ENCODE measurements around the gene DCTN4.

- no peak for TF ChIP-seq POLR2A (IDR thresholded peaks at IDR 0.05; ENCODE audit: low read length)
- TF ChIP-seq GATA1 (IDR thresholded peaks at IDR 0.05; ENCODE audit: low read depth, low read length) = no peak
These were observed 82.2 kb downstream of the DCTN4 start for GRCh38 chr5:150676578-150676977.

Data from erythroblast (primary cell).